MM.1S (cell line): ENCODE measurements around the gene OR11H6.

Experiments
- EZH2phosphoT487 ChIP-seq: fragments of 300-600 bp; sonication (generic); IDR thresholded peaks from 2 replicates; pipeline ENCODE4 v1.6.1; 2018; ENCODE audit warnings: antibody characterized with exemption, low read length
- TF ChIP-seq, protein P1 (sequence below): fragments of 300-600 bp; sonication (generic); IDR thresholded peaks from 2 replicates; pipeline ENCODE4 v1.5.1; 2016; ENCODE audit warnings: antibody characterized with exemption, low read length, mixed read lengths

DNA sequence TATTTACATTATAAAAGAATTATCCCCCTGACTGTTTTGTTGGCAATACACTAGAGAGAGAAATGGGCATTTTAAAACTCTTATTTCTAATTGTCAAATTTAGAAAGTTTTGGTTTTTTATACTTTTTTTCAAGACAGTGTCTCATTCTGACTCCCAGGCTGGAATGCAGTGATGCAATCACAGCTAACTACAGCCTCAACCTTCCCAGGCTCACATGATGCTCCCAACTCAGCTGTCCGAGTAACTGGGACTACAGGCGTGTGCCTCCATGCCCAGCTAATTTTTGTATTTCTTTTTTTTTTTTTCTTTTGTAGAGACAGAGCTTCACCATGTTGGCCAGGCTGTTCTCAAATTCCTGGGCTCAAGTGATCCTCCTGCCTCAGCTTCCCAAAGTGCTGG, 8.3 kb upstream of the OR11H6 start:
- TF ChIP-seq, protein P1, sequence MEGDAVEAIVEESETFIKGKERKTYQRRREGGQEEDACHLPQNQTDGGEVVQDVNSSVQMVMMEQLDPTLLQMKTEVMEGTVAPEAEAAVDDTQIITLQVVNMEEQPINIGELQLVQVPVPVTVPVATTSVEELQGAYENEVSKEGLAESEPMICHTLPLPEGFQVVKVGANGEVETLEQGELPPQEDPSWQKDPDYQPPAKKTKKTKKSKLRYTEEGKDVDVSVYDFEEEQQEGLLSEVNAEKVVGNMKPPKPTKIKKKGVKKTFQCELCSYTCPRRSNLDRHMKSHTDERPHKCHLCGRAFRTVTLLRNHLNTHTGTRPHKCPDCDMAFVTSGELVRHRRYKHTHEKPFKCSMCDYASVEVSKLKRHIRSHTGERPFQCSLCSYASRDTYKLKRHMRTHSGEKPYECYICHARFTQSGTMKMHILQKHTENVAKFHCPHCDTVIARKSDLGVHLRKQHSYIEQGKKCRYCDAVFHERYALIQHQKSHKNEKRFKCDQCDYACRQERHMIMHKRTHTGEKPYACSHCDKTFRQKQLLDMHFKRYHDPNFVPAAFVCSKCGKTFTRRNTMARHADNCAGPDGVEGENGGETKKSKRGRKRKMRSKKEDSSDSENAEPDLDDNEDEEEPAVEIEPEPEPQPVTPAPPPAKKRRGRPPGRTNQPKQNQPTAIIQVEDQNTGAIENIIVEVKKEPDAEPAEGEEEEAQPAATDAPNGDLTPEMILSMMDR, result no peak
- no peak for TF ChIP-seq EZH2phosphoT487
